GM10248 (cell line): ENCODE results near the gene MGLL.

ENCODE experiments used
- CTCF ChIA-PET: fragments of 300-600 bp; sonication (Branson Sonifier 250); formaldehyde crosslinking; extraction: SDS; loops from one replicate; lab custom pipeline; 2021; ENCODE audit warnings: antibody characterized with exemption; lab: Yijun Ruan, JAX
- POLR2A ChIA-PET: fragments of 350-650 bp; sonication (Branson Sonifier 250); formaldehyde crosslinking; extraction: SDS; loops from one replicate; lab custom pipeline; 2020; ENCODE audit warnings: antibody characterized with exemption; lab: Yijun Ruan, JAX
- DNase-seq: peaks from one replicate; pipeline ENCODE4 v3.0.0; 2012; ENCODE audit errors: extremely low spot score
- CTCF ChIP-seq: IDR thresholded peaks from 2 replicates; pipeline ENCODE4 v1.5.1; 2012; ENCODE audit warnings: mild to moderate bottlenecking, low read depth; ENCODE audit errors: extremely low read depth, missing control alignments, control extremely low read depth

The MGLL gene

GRCh38 chr3:127783166-127783565 is 39.1 kb downstream of the MGLL start:
- ChIA-PET POLR2A (no interaction called here), CTCF (interaction anchor here (1.2 to 2.0 kb wide), 6 partner anchors 8 to 38 kb away, joined by 3 to 8 read pairs (median 4); no protein-coding TSS in a partner anchor)
- DNase-seq = no peak
- TF ChIP-seq CTCF = no peak

GRCh38 chr3:127781411-127782001 is 40.8 kb downstream of the MGLL start:
- CTCF ChIA-PET = interaction anchor here (1.4 to 2.0 kb wide), 3 partner anchors 10 to 39 kb away, joined by 4 to 8 read pairs (median 5); no protein-coding TSS in a partner anchor
- POLR2A ChIA-PET = no interaction called here
- no peak for DNase-seq
- TF ChIP-seq CTCF = no peak

GRCh38 chr3:127780536-127781400 is 41.5 kb downstream of the MGLL start:
- ChIA-PET CTCF (interaction anchor here (1.0 to 2.9 kb wide), 7 partner anchors 8 to 51 kb away, joined by 3 to 19 read pairs (median 7); no protein-coding TSS in a partner anchor), POLR2A (interaction anchor here (1.1 to 1.9 kb wide), 2 partner anchors 26 to 29 kb away, joined by 3 to 5 read pairs; no protein-coding TSS in a partner anchor)
- TF ChIP-seq CTCF = no peak
- no peak for DNase-seq

- no peak for TF ChIP-seq CTCF
- CTCF ChIA-PET = interaction anchor here (1.0 to 2.9 kb wide), 8 partner anchors 9 to 52 kb away, joined by 3 to 19 read pairs (median 4); no protein-coding TSS in a partner anchor
- POLR2A ChIA-PET = interaction anchor here (1.1 to 1.9 kb wide), 3 partner anchors 15 to 28 kb away, joined by 3 to 5 read pairs (median 4); no protein-coding TSS in a partner anchor
- DNase-seq = peak; percentile 68
Measured at GRCh38 chr3:127779747-127780146, 42.6 kb downstream of the MGLL start.

- ChIA-PET POLR2A (no interaction called here), CTCF (interaction anchor here (1.2 to 2.9 kb wide), 4 partner anchors 9 to 27 kb away, joined by 3 to 19 read pairs (median 4); no protein-coding TSS in a partner anchor)
- DNase-seq = no peak
- TF ChIP-seq CTCF = no peak
Measured at GRCh38 chr3:127777921-127778656, 44.2 kb downstream of the MGLL start.
